HCT116 (cell line): Measurements from ENCODE around the gene ATP7B.

Experiments
- CBX3 ChIP-seq: IDR thresholded peaks from 2 replicates; pipeline ENCODE4 v1.6.1; 2012; ENCODE audit warnings: low read depth
- ELF1 ChIP-seq: IDR thresholded peaks from 2 replicates; pipeline ENCODE4 v1.6.1; 2012; ENCODE audit warnings: low read depth, borderline replicate concordance
- EZH2 ChIP-seq: fragments of 200-600 bp; sonication (generic); IDR thresholded peaks from 2 replicates; pipeline ENCODE4 v1.6.1; 2017; ENCODE audit warnings: antibody characterized with exemption, mixed run types
- JUND ChIP-seq: IDR thresholded peaks from 2 replicates; pipeline ENCODE4 v1.6.1; 2012
- POLR2A ChIP-seq: IDR thresholded peaks from 2 replicates; pipeline ENCODE4 v1.7.0; 2011; ENCODE audit warnings: borderline replicate concordance; ENCODE audit not compliant: insufficient read depth, insufficient read length; ENCODE audit errors: extremely low read depth
- POLR2AphosphoS5 ChIP-seq: IDR thresholded peaks from 2 replicates; pipeline ENCODE4 v1.6.1; 2011; ENCODE audit warnings: mild to moderate bottlenecking, low read depth, low read length, moderate library complexity
- REST ChIP-seq: IDR thresholded peaks from 2 replicates; pipeline ENCODE4 v1.6.1; 2012; ENCODE audit warnings: low read depth
- TF ChIP-seq, protein P1 (sequence below), 3 experiments: fragments of 200-600 bp in 1 of 3; sonication (generic) in 1 of 3; IDR thresholded peaks in 2 of 3; conservative IDR thresholded peaks in 1 of 3; 2 replicates each; pipeline ENCODE4 v1.5.1; 2012 to 2017; ENCODE audit warnings: low read depth in 2 of 3, low read length in 2 of 3, antibody characterized with exemption in 1 of 3, borderline replicate concordance in 1 of 3, control low read depth in 1 of 3, mild to moderate bottlenecking in 1 of 3, mixed read lengths in 1 of 3, mixed run types in 1 of 3, moderate library complexity in 1 of 3; ENCODE audit not compliant: insufficient read depth in 1 of 3

- TF ChIP-seq POLR2A (no peak), CBX3 (no peak), JUND (no peak), EZH2 (no peak), ELF1 (no peak), REST (no peak), POLR2AphosphoS5 (no peak)
- TF ChIP-seq, protein P1, sequence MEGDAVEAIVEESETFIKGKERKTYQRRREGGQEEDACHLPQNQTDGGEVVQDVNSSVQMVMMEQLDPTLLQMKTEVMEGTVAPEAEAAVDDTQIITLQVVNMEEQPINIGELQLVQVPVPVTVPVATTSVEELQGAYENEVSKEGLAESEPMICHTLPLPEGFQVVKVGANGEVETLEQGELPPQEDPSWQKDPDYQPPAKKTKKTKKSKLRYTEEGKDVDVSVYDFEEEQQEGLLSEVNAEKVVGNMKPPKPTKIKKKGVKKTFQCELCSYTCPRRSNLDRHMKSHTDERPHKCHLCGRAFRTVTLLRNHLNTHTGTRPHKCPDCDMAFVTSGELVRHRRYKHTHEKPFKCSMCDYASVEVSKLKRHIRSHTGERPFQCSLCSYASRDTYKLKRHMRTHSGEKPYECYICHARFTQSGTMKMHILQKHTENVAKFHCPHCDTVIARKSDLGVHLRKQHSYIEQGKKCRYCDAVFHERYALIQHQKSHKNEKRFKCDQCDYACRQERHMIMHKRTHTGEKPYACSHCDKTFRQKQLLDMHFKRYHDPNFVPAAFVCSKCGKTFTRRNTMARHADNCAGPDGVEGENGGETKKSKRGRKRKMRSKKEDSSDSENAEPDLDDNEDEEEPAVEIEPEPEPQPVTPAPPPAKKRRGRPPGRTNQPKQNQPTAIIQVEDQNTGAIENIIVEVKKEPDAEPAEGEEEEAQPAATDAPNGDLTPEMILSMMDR (IDR thresholded peaks at IDR 0.05 in 2 of 3, conservative IDR thresholded peaks at IDR 0.05 in 1 of 3; ENCODE audit: borderline replicate concordance in 1 of 3, insufficient read depth in 1 of 3, low read depth in 2 of 3, low read length in 2 of 3), result no peak
These were observed 88.3 kb downstream of the ATP7B start for GRCh38 chr13:51922771-51923480.
